Measurements from ENCODE around the gene ARHGEF39. TPM values are rescaled to one million over a fixed set of nuclear protein-coding genes. Genes with fewer than 3 reads are reported as not detected.

ARHGEF39 gene
- total RNA-seq, 1 experiment from 2014 or later: 31.4 TPM

DNA sequence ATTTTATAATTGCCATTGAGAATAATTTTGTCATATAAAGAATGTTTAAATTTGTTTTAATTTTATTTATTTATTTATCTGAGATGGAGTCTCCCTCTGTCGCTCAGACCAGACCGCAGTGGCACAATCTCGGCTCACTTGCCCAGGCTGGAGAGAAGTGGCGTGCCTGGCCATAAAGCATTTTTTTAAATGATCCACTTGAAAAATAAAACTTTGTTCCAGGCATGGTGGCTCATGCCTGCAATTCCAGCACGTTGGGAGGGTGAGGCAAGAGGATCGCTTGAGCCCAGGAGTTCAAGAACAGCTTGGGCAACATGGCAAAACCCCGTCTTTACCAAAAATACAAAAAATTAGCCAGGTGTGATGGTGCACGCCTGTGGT is 12.2 kb downstream of the ARHGEF39 start:
- peaks cover 7% of the 10 kb centered on the region for H3K36me3 Mint-ChIP-seq (ENCODE audit: insufficient read depth, unreplicated experiment)
- ChIA-PET POLR2A (no interaction called here), CTCF (interaction anchor here (0.7 kb wide), 1 partner anchor 161 kb away, joined by 3 read pairs; no protein-coding TSS in a partner anchor)
- H3K27me3 Mint-ChIP-seq (ENCODE audit: insufficient read depth, unreplicated experiment): peaks cover under 1% of the 10 kb centered on the region
- H3K36me3 ChIP-seq (ENCODE audit: control insufficient read depth, insufficient read depth, low read length): no peaks in the 10 kb centered on the region
- no peaks in the 10 kb centered on the region for H3K27me3 ChIP-seq (replicated peaks; ENCODE audit: control insufficient read depth, insufficient read depth, low read length)
- H3K4me1 ChIP-seq: peaks cover 10% of the 10 kb centered on the region; the same call in 1 of the 2 replicates
- no peak overlapping the region for H3K4me3 ChIP-seq (ENCODE audit: low read depth, low read length)
- BruUV-seq (replicated peaks): no TSS peak
- intact Hi-C loops (cut with micrococcal nuclease; ENCODE audit: unreplicated experiment): no loop called here
- peaks cover 3% of the 10 kb centered on the region for H3K4me1 Mint-ChIP-seq (ENCODE audit: low read depth, unreplicated experiment)
- H3K9me3 Mint-ChIP-seq (ENCODE audit: unreplicated experiment): no peaks in the 10 kb centered on the region
- DNase-seq: no peak
- H3K27ac Mint-ChIP-seq (ENCODE audit: unreplicated experiment): no peak overlapping the region
- no peak for TF ChIP-seq CTCF (IDR thresholded peaks at IDR 0.05; ENCODE audit: insufficient read depth in 1 of 2, low read depth in 1 of 2, low read length in 1 of 2, severe bottlenecking in 1 of 2, unreplicated experiment in 1 of 2)
- no peaks in the 10 kb centered on the region for H3K9me3 ChIP-seq
- H3K4me3 Mint-ChIP-seq (ENCODE audit: unreplicated experiment): no peak overlapping the region

- TF ChIP-seq CTCF (IDR thresholded peaks at IDR 0.05; ENCODE audit: insufficient read depth in 1 of 2, low read depth in 1 of 2, low read length in 1 of 2, severe bottlenecking in 1 of 2, unreplicated experiment in 1 of 2): no peak
- intact Hi-C loops (cut with micrococcal nuclease; ENCODE audit: unreplicated experiment): no loop called here
- Mint-ChIP-seq H3K9me3 (ENCODE audit: unreplicated experiment) (no peaks in the 10 kb centered on the region), H3K4me1 (ENCODE audit: low read depth, unreplicated experiment) (peaks cover 9% of the 10 kb centered on the region), H3K4me3 (ENCODE audit: unreplicated experiment) (no peak overlapping the region), H3K36me3 (ENCODE audit: insufficient read depth, unreplicated experiment) (peaks cover under 1% of the 10 kb centered on the region), H3K27ac (ENCODE audit: unreplicated experiment) (no peak overlapping the region), H3K27me3 (ENCODE audit: insufficient read depth, unreplicated experiment) (no peaks in the 10 kb centered on the region)
- POLR2A ChIA-PET: no interaction called here
- Histone ChIP-seq H3K27me3 (replicated peaks; ENCODE audit: control insufficient read depth, insufficient read depth, low read length) (no peaks in the 10 kb centered on the region), H3K4me3 (ENCODE audit: low read depth, low read length) (no peak overlapping the region), H3K4me1 (peaks cover 9% of the 10 kb centered on the region; the same call in 1 of the 2 replicates), H3K36me3 (ENCODE audit: control insufficient read depth, insufficient read depth, low read length) (no peaks in the 10 kb centered on the region), H3K9me3 (no peaks in the 10 kb centered on the region)
- no peak for DNase-seq
- no TSS peak for BruUV-seq (replicated peaks)
- CTCF ChIA-PET: no interaction called here
Measured at GRCh38 chr9:35651956-35652828, 12.8 kb downstream of the ARHGEF39 start.

- POLR2A ChIA-PET: no interaction called here
- H3K4me1 Mint-ChIP-seq (ENCODE audit: low read depth, unreplicated experiment): peaks cover 10% of the 10 kb centered on the region
- intact Hi-C loops (cut with micrococcal nuclease; ENCODE audit: unreplicated experiment): no loop called here
- H3K27ac Mint-ChIP-seq (ENCODE audit: unreplicated experiment): no peak within 1 kb of the TSS
- H3K4me3 ChIP-seq (ENCODE audit: low read depth, low read length): no peak within 1 kb of the TSS
- no peak within 1 kb of the TSS for H3K4me3 Mint-ChIP-seq (ENCODE audit: unreplicated experiment)
- H3K9me3 Mint-ChIP-seq (ENCODE audit: unreplicated experiment): no peaks in the 10 kb centered on the region
- H3K27me3 Mint-ChIP-seq (ENCODE audit: insufficient read depth, unreplicated experiment): no peaks in the 10 kb centered on the region
- CTCF ChIA-PET: interaction anchor here (1.2 kb wide), 1 partner anchor 7 kb away, joined by 3 read pairs; the partner anchor contains the start of genes CCDC107 and RMRP
- no peaks in the 10 kb centered on the region for H3K9me3 ChIP-seq
- H3K36me3 Mint-ChIP-seq (ENCODE audit: insufficient read depth, unreplicated experiment): peaks cover 7% of the 10 kb centered on the region
- BruUV-seq (replicated peaks): no TSS peak
- no peak for DNase-seq
- H3K36me3 ChIP-seq (ENCODE audit: control insufficient read depth, insufficient read depth, low read length): no peaks in the 10 kb centered on the region
- no peak for TF ChIP-seq CTCF (IDR thresholded peaks at IDR 0.05; ENCODE audit: insufficient read depth in 1 of 2, low read depth in 1 of 2, low read length in 1 of 2, severe bottlenecking in 1 of 2, unreplicated experiment in 1 of 2)
- no peaks in the 10 kb centered on the region for H3K27me3 ChIP-seq (replicated peaks; ENCODE audit: control insufficient read depth, insufficient read depth, low read length)
- H3K4me1 ChIP-seq: peaks cover 5% of the 10 kb centered on the region; the same call in 1 of the 2 replicates
Measured at GRCh38 chr9:35650341-35651158, 14.4 kb downstream of the ARHGEF39 start, which contains the start of gene SIT1. Gene SIT1, minus strand, starts transcription at chr9:35650931. Its CDS starts 78 bp downstream, at chr9:35650853.
